HG02678 (cell line): Measurements from ENCODE around the gene JMJD7.

Experiments
- ATAC-seq: cut with Tn5 transposase; IDR thresholded peaks from one replicate; pipeline ENCODE4 v1.9.1; 2021; ENCODE audit warnings: mild to moderate bottlenecking, moderate library complexity; ENCODE audit not compliant: unreplicated experiment

Gene JMJD7

GRCh38 chr15:41858756-41859155, 30.9 kb downstream of the JMJD7 start:
- ATAC-seq = no peak

GRCh38 chr15:41860049-41860828, 32.3 kb downstream of the JMJD7 start:
- no peak for ATAC-seq

GRCh38 chr15:41861736-41862356, 34.0 kb downstream of the JMJD7 start:
- ATAC-seq = no peak

- no peak for ATAC-seq
Measured at GRCh38 chr15:41862515-41863116, 34.7 kb downstream of the JMJD7 start.

GRCh38 chr15:41865490-41866055, 37.7 kb downstream of the JMJD7 start:
- no peak for ATAC-seq

- ATAC-seq = no peak
Measured at GRCh38 chr15:41866263-41866703, 38.4 kb downstream of the JMJD7 start.

- ATAC-seq = no peak
Measured at GRCh38 chr15:41866872-41867579, 39.1 kb downstream of the JMJD7 start.

GRCh38 chr15:41868321-41868720, 40.4 kb downstream of the JMJD7 start:
- ATAC-seq = no peak

GRCh38 chr15:41869770-41870688, 42.1 kb downstream of the JMJD7 start:
- no peak for ATAC-seq

- ATAC-seq = no peak
Measured at GRCh38 chr15:41870689-41871081, 42.8 kb downstream of the JMJD7 start.

GRCh38 chr15:41871175-41871905, 43.4 kb downstream of the JMJD7 start:
- no peak for ATAC-seq

- no peak for ATAC-seq
Measured at GRCh38 chr15:41872166-41872747, 44.4 kb downstream of the JMJD7 start.

- ATAC-seq = no peak
Measured at GRCh38 chr15:41873711-41874110, 45.8 kb downstream of the JMJD7 start.

GRCh38 chr15:41874736-41875135, 46.8 kb downstream of the JMJD7 start:
- no peak for ATAC-seq

- no peak for ATAC-seq
Measured at GRCh38 chr15:41876007-41876406, 48.1 kb downstream of the JMJD7 start.

GRCh38 chr15:41876689-41877088, 48.8 kb downstream of the JMJD7 start:
- no peak for ATAC-seq

GRCh38 chr15:41877631-41878354, 49.9 kb downstream of the JMJD7 start:
- ATAC-seq = no peak

GRCh38 chr15:41878355-41878699, 50.4 kb downstream of the JMJD7 start:
- no peak for ATAC-seq
